GM23338 (cell line): ENCODE data around the gene CH25H.

ENCODE experiments used
- CTCF ChIP-seq, 2 experiments: fragments of 200-600 bp in 1 of 2; sonication (generic) in 1 of 2; conservative IDR thresholded peaks; 2 replicates each; pipeline versions ENCODE4 v1.5.1 to v1.6.1; 2016 to 2017; ENCODE audit warnings: antibody characterized with exemption in 2 of 2, low read depth in 2 of 2, mild to moderate bottlenecking in 2 of 2, moderate library complexity in 1 of 2
- JUNB ChIP-seq: IDR thresholded peaks from one replicate; pipeline ENCODE4 v1.6.1; 2016; ENCODE audit warnings: antibody characterized with exemption; ENCODE audit not compliant: unreplicated experiment
- POLR2AphosphoS5 ChIP-seq: IDR thresholded peaks from 2 replicates; pipeline ENCODE4 v1.6.1; 2016; ENCODE audit warnings: antibody characterized with exemption, low read depth

GRCh38 chr10:89175816-89176215 lies 31.3 kb downstream of the CH25H start:
- TF ChIP-seq CTCF (conservative IDR thresholded peaks at IDR 0.05; ENCODE audit: low read depth in 2 of 2): no peak
- no peak for TF ChIP-seq POLR2AphosphoS5
- no peak for TF ChIP-seq JUNB
